NCI-H1436 (cell line): ENCODE results near the gene CLK4.

Source experiments
- DNase-seq: peaks from one replicate; lab custom pipeline; 2025; lab: John Stamatoyannopoulos, UW

Gene CLK4

DNA sequence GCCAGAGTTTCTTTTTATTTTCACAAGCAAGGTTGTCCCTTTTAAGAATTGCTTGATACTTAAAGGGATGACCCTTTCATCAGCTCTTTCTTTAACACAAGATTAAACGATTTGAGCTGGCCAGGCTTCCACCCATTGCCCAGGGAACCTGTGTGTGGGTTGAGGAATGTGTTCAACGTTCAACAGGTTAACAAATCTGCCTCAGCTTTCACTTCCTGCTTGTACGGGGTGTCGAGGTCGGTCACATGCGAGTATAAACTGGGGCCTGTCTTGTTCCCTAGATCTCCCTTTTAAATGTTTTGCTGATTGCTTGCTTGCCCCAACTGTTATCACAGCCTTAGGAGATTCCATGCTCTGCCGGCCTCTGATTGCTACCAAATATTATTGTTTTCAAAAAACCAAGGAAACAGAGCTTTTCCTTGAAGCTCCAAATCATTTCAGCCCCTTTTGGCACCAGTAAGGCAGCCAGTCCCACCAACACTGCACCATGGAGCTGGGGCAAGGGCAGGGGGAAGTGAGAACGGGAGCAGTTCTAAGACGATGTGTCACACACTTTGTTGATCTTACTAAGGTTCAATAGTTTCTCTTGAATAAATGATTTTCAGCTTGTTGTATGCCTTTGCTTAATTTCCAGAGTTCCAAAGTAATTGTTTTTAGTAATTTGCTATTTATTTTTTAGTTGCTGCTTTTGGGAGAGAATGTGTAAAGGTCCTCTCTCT, 10.7 kb upstream of the CLK4 start:
- DNase-seq, result no peak

- no peak for DNase-seq
Measured at GRCh38 chr5:178632285-178632684, 5.4 kb upstream of the CLK4 start.

GRCh38 chr5:178630951-178631350, 4.1 kb upstream of the CLK4 start:
- DNase-seq, result no peak

- DNase-seq, result no peak
Measured at GRCh38 chr5:178630475-178630930, 3.7 kb upstream of the CLK4 start.

DNA sequence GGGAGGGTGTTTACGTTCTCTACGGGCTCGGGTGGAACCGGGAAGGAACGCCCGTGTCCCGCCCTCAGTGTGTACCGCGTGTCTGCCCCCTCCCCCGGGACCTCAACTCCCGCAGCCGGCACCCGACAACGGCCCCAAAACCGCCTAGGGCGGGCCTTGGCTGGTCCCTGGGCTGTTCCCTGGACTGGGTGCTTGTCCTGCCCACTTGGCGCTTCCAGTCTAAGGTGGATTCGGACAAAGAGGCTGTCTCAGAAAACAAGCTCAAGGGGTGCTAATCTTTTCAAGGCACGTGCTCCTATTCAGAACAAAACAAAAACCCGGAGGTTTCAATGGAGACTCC, 379 bp upstream of the CLK4 start:
- DNase-seq, result no peak

DNA sequence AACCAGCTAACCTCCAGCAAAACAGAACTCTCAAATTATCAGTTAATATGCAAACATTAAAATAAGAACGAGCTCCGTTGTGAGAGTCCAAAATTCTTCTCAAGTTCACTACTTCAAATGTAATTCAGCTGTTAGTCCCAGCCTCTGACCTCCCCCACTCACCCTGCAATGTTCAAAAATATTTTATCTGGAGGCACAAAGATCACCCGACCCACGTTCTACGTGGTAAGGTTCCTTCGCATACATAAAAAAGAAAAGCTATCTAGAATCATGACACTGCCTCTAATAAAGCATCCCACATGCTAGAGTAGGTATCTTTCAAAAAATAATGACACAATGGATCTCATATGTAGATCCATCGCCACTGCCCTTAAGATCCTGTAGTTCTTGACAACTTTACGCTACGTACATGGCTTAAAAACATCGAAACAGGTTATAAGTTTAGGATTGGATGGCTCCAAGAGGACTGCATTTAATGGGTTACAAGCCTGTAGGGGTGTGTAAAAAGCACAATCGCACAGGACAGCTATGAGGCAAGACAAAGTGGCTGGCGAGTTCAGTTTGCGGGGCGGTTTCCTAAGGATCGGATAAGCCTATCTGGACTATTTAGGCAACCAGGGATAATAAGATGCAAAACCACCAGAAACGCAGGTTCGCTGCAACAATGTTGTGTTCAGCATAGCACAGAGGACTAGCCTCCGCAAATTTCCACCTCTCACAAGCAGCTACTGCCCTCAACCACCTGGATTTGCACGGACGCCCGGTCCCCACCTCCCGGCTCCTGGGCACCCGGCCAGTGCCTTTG, 969 bp downstream of the CLK4 start:
- DNase-seq, result no peak

DNA sequence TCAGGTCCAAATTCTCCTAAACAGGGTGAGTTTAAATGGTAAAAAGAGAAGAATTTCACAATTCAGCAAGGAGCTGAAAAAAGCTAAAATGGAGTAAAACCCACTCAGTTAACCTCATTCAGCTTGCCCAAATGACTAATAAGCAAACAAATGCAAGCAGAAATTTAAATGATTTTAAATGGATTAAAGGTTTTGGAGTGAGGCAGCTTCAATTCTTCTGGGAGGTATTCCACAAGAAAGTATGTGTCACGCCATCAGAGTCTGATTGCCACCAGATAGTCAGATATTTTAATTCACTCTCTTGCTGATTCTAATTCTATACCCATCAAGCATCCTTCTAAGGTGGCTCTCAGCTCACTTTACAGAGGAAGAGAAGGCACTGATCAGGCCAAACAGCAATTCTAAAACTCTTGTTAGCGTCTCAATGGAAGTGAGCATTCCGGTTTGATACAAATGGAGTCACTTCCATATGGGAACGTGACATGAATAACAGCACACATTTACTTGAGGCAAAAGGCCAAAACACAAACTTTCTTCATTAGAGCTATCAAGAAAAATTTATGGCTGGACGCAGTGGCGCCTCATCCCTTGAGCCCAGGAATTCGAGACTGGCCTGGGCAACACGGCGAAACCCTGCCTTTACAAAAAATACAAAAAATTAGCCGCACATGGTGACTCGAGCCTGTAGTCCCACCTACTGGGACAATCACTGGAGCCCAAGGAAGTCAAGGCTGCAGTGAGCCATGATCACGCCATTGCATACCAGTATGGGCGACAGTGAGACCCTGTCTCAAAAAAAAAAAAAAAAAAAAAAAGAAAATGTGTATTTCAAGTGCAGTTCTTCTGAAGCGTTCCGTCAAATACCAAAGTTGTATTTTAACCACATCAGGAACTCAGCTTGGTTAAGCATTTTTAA, 2.0 kb downstream of the CLK4 start:
- DNase-seq, result no peak

GRCh38 chr5:178622679-178623247, 4.1 kb downstream of the CLK4 start:
- DNase-seq, result no peak

- DNase-seq, result no peak
Measured at GRCh38 chr5:178619390-178619789, 7.5 kb downstream of the CLK4 start.

- no peak for DNase-seq
Measured at GRCh38 chr5:178612299-178612698, 14.6 kb downstream of the CLK4 start.

DNA sequence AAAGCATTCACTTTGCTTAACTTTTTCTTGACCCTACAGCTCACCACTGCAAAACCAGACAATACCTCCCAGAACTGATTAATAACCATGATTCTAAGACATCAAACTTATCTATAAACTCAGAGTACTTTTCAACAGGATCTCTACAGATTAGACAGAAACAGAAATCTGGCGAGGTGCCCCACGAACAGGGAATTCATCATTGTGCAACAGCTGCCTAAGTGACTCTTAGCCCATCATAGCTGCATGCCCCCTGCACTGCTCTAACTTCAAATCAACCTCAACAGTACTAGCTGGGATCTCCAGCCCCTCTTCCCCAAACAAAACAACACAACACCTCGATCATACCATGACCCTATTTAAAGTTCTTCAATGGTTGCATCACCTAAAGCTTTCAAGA, 20.6 kb downstream of the CLK4 start:
- DNase-seq, result no peak

- no peak for DNase-seq
Measured at GRCh38 chr5:178605788-178606187, 21.1 kb downstream of the CLK4 start.

- DNase-seq, result no peak
Measured at GRCh38 chr5:178602752-178603151, 24.1 kb downstream of the CLK4 start.

DNA sequence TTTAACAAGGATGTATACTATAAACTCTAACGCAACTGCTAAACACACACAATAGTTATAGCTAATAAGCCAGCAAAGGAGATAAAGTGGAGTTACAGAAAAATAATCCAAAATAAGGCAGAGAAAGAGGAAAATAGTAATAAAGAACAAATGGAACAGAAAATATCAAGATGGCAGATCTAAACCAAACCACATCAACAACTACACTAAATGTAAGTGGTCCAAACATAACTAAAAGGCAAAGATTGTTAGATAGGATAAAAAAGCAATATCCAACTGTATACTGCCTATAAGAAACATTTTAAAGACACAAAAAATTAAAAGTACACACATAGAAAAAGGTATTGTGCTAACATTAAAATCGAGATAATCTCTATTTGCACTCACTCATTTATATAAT, 31.1 kb downstream of the CLK4 start:
- DNase-seq, result no peak

GRCh38 chr5:178595150-178595549, 31.7 kb downstream of the CLK4 start:
- DNase-seq, result no peak

GRCh38 chr5:178590924-178591423, 35.9 kb downstream of the CLK4 start:
- no peak for DNase-seq

DNA sequence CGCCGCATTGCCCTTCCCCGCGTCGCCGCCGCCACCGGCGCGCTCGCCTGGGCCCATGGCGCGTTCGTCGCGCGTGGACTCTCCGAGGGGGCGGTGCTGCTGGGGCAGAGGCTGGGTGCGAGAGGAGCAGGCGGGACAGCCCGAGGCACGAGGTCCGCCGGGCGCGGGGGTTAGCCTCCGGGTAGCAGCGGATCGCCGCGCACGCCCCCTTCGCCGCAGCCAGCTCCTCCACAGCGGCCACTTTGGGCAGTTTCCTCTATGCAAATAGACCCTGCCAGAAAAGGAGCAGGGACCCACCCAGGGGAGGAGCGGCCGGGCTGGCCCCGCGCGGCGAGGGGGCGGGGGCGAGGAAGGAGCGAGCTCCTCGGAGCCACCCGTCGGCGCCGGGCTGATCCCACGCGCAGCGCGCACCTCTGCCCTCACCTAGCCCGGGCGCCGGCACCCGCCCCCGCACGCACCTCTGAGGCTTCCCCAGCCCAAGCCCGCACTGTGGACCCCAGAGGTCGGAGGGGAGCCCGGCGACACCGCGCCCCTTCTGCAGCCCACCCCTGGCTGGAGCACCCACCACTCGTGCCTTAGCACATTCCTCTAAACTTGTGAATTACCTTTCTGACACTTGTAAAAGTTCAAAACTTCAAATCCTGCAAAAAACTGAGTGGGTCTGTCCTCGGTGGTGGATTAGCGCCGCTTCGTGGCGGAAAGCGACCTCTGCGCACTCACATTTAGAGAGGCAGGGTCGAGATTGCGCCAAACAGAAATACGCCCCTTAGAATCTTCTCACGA, 36.5 kb downstream of the CLK4 start, which contains the start of gene COL23A1:
TSS of gene COL23A1 (minus strand) at position 253 of the 783 bp plus-strand sequence.
- DNase-seq, result no peak

DNA sequence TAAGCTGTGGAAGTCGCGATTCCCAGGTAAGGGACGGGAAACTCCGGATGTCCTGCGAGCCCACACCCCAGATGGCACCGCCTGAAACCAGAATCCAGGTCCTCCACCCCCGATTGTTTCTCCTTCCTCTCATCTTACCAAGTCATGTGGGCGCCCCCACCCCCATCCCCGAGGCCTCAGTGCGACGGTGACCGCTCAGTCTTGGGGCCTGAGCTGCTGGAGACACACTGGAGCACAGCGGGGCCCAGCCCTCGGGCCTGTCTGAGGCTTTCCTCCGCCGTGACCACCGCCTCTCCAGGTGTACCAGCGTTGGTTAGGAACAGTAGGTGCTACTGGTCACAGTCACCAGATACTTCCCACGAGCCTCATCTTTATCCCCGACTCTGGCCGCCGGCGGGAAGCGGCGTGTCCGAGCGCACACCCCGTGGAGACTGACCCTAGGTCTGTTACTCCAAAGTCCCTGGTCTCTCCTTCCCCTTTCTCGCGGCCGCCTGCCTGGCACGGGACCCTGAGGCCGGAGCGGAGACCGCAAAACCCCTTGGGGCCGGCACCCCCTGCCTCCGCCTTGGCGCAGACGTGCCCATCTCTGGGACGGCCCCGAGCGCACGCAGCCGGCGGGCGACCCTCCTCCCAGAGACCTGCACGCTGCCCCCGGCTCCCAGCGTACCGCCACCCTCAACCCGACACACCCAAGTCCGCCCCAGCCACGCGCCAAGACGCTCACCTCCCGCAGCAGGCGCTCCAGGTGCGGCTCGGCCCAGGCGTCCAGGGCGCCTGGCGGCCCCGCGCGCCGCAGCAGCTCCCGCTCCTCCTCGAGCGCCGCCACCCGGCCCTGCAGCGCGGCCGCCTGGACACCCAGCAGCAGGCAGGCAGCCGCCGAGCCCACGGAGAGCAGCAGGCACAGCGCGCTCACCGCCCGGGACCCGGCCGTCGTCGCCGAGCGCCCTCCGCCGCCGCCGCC, 37.4 kb downstream of the CLK4 start:
- no peak for DNase-seq

DNA sequence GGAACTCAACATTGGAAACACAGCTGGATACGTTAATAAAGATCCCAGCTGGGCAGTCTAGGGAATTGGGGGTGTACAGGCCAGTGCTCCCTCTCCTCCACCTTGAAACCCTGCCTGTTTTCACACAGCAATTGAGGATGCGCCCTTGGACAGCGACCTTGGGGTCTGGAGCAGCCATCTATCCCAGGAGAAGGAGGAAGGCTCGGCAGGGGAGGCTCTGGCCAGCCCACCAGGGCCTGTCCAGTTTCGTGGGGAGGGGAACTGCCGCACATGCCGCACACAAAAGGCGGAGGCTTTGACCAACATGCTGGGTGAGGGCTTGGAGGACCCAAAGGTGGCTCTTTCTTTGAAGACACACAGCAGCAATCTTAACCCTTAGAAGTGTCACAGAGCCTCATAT, 38.1 kb downstream of the CLK4 start:
- no peak for DNase-seq
